Small intestine (tissue), 7 donors: ENCODE measurements around the gene OOSP3. TPM values are rescaled to one million over a fixed set of nuclear protein-coding genes. Genes with fewer than 3 reads are reported as not detected.
"Not testable (repeated sequence)": the region's sequence is repeated elsewhere in the genome, so short reads cannot be mapped to it uniquely, and the experiment has no call there.

Experiments used
- DNase-seq, 2 donors: peaks; one replicate each; pipeline versions ENCODE4 v3.0.0 to v3.0.0-alpha.2; 2013
- FAIRE-seq: peaks from 2 replicates; lab custom pipeline; 2012; peaks lifted over from hg19 to GRCh38; lab: Jason Lieb, UNC
- H3K27ac ChIP-seq, 3 donors: one replicate each; pipeline ENCODE4 v1.5.1; 2013; ENCODE audit warnings: low read length in 2 of 3, mild to moderate bottlenecking in 2 of 3, control low read depth in 1 of 3, inconsistent platforms in 1 of 3, low read depth in 1 of 3, moderate library complexity in 1 of 3
- H3K27me3 ChIP-seq, 3 donors: one replicate each; pipeline ENCODE4 v1.6.1; 2013; ENCODE audit warnings: low read length in 3 of 3, inconsistent platforms in 1 of 3; ENCODE audit not compliant: control insufficient read depth in 3 of 3, insufficient read depth in 3 of 3
- H3K36me3 ChIP-seq, 3 donors: one replicate each; pipeline ENCODE4 v1.6.1; 2013; ENCODE audit warnings: low read length in 3 of 3, inconsistent platforms in 1 of 3, low read depth in 1 of 3, mild to moderate bottlenecking in 1 of 3, moderate library complexity in 1 of 3; ENCODE audit not compliant: control insufficient read depth in 3 of 3, insufficient read depth in 2 of 3
- H3K4me1 ChIP-seq, 3 donors: one replicate each; pipeline ENCODE4 v1.6.1; 2013; ENCODE audit warnings: low read length in 2 of 3, inconsistent platforms in 1 of 3, low read depth in 1 of 3, mild to moderate bottlenecking in 1 of 3, moderate library complexity in 1 of 3; ENCODE audit not compliant: control insufficient read depth in 3 of 3, insufficient read depth in 2 of 3
- H3K4me3 ChIP-seq, 3 donors: one replicate each; pipeline ENCODE4 v1.5.1; 2013; ENCODE audit warnings: low read length in 3 of 3, control low read depth in 1 of 3, inconsistent platforms in 1 of 3, low read depth in 1 of 3, mild to moderate bottlenecking in 1 of 3, moderate library complexity in 1 of 3
- H3K9me3 ChIP-seq, 2 donors: one replicate each; pipeline ENCODE4 v1.6.1; 2013; ENCODE audit warnings: low read depth in 1 of 2, low read length in 1 of 2; ENCODE audit not compliant: control insufficient read depth in 2 of 2, insufficient read depth in 1 of 2
- WGBS, 3 donors: extraction: QIAGEN DNeasy Blood & Tissue Kit; methylation state at CpG; one replicate each; pipeline ENCODE4 v1.1.7; 2013; 5-methylcytosine and 5-hydroxymethylcytosine counted together
- polyA plus RNA-seq, 4 donors: library from polyadenylated mRNA; stranded (reverse) in 3 of 4; unstranded in 1 of 4; fragments of 200-250 nt in 3 of 4; fragments of 120-200 nt in 1 of 4; gene quantifications; one replicate each; pipeline versions ENCODE4 v1.2.1 to v1.2.3, GENCODE V29; 2013
- donor health status: healthy with polysubstance abuse.
- donor health status: control.
- donor health status: control.
- donor health status: Bipolar disorder and iron deficiency.
- donor health status: healthy.

OOSP3 gene
- polyA plus RNA-seq, 4 donors = not detected

- no peak for DNase-seq
- Histone ChIP-seq H3K27me3 (no peaks in the 10 kb centered on the region), H3K4me1 (peaks cover 0 to 11% (median 2%) of the 10 kb centered on the region in 3 donors), H3K36me3 (no peaks in the 10 kb centered on the region), H3K27ac (no peak overlapping the region), H3K9me3 (no peaks in the 10 kb centered on the region), H3K4me3 (no peak overlapping the region)
- WGBS, 3 donors = 85 to 96% (median 87%) methylated on average over 3 of the region's 3 CpGs
- no peak for FAIRE-seq
Observed at GRCh38 chr11:59847626-59848025, 31.0 kb upstream of the OOSP3 start.

GRCh38 chr11:59848439-59848838, 30.1 kb upstream of the OOSP3 start:
- not testable (repeated sequence) for H3K9me3 ChIP-seq, H3K27me3 ChIP-seq, H3K4me3 ChIP-seq, H3K36me3 ChIP-seq, FAIRE-seq, DNase-seq
- Histone ChIP-seq H3K27ac (peak overlapping the region in 2 of 3 donors; percentile 35 to 59), H3K4me1 (peaks cover 0 to 11% (median 2%) of the 10 kb centered on the region in 3 donors)
- 89 to 92% (median 89%) methylated on average over 6 of the region's 6 CpGs for WGBS, 3 donors

GRCh38 chr11:59849129-59849528, 29.5 kb upstream of the OOSP3 start:
- DNase-seq = peak; percentile 86 to 90
- WGBS, 3 donors = 12 to 15% (median 13%) methylated on average over 2 of the region's 2 CpGs
- Histone ChIP-seq H3K27me3 (no peaks in the 10 kb centered on the region), H3K36me3 (no peaks in the 10 kb centered on the region), H3K9me3 (no peaks in the 10 kb centered on the region), H3K4me1 (peaks cover 0 to 11% (median 2%) of the 10 kb centered on the region in 3 donors), H3K27ac (peak overlapping the region in 2 of 3 donors; percentile 61 to 67), H3K4me3 (no peak overlapping the region)
- FAIRE-seq = no peak

GRCh38 chr11:59849551-59849950, 29.0 kb upstream of the OOSP3 start:
- not testable (repeated sequence) for H3K4me3 ChIP-seq, H3K27me3 ChIP-seq, DNase-seq, FAIRE-seq, H3K9me3 ChIP-seq, H3K36me3 ChIP-seq
- 91 to 93% (median 92%) methylated on average over 2 of the region's 2 CpGs for WGBS, 3 donors
- peaks cover 0 to 11% (median 2%) of the 10 kb centered on the region in 3 donors for H3K4me1 ChIP-seq
- H3K27ac ChIP-seq = peak overlapping the region in 2 of 3 donors; percentile 61 to 67

GRCh38 chr11:59851416-59851815, 27.2 kb upstream of the OOSP3 start:
- H3K27ac ChIP-seq, H3K9me3 ChIP-seq, FAIRE-seq, DNase-seq, H3K27me3 ChIP-seq, H3K36me3 ChIP-seq, H3K4me3 ChIP-seq: not testable (repeated sequence)
- peaks cover 0 to 11% (median 2%) of the 10 kb centered on the region in 3 donors for H3K4me1 ChIP-seq
- WGBS, 3 donors = 92 to 95% (median 93%) methylated on average over 5 of the region's 5 CpGs

- no peak overlapping the region for H3K27ac ChIP-seq
- WGBS, 3 donors = 33 to 58% (median 47%) methylated on average over 2 of the region's 2 CpGs
- FAIRE-seq (no peak), DNase-seq (no peak)
- no peak overlapping the region for H3K4me3 ChIP-seq
- no peaks in the 10 kb centered on the region for H3K36me3 ChIP-seq
- no peaks in the 10 kb centered on the region for H3K27me3 ChIP-seq
- H3K9me3 ChIP-seq = no peaks in the 10 kb centered on the region
- no peaks in the 10 kb centered on the region for H3K4me1 ChIP-seq
Observed at GRCh38 chr11:59854871-59855270, 23.7 kb upstream of the OOSP3 start.

GRCh38 chr11:59857439-59858434, 20.8 kb upstream of the OOSP3 start:
- H3K27me3 ChIP-seq = no peaks in the 10 kb centered on the region
- H3K36me3 ChIP-seq = no peaks in the 10 kb centered on the region
- H3K9me3 ChIP-seq = no peaks in the 10 kb centered on the region
- no peak overlapping the region for H3K4me3 ChIP-seq
- H3K27ac ChIP-seq = no peak overlapping the region
- DNase-seq (peak in 1 of 2 donors; percentile 24), FAIRE-seq (no peak)
- 63 to 68% (median 66%) methylated on average over 10 of the region's 10 CpGs for WGBS, 3 donors
- no peaks in the 10 kb centered on the region for H3K4me1 ChIP-seq

- no peaks in the 10 kb centered on the region for H3K36me3 ChIP-seq
- H3K27ac ChIP-seq = no peak overlapping the region
- no peaks in the 10 kb centered on the region for H3K4me1 ChIP-seq
- DNase-seq = no peak
- FAIRE-seq = no peak
- H3K4me3 ChIP-seq = no peak overlapping the region
- no peaks in the 10 kb centered on the region for H3K27me3 ChIP-seq
- H3K9me3 ChIP-seq = no peaks in the 10 kb centered on the region
Observed at GRCh38 chr11:59859673-59860072, 18.9 kb upstream of the OOSP3 start.
